ENCODE data around the gene PARS2. TPM values are rescaled to one million over a fixed set of nuclear protein-coding genes. Genes with fewer than 3 reads are reported as not detected.

The PARS2 gene
- total and polyA plus RNA-seq, 4 donors, result 2.1 to 4.1 (median 3.3) TPM

GRCh38 chr1:54728027-54728426 is 36.3 kb downstream of the PARS2 start:
- H3K4me3 ChIP-seq (ENCODE audit: low read depth in 1 of 3, low read length in 3 of 3), result no peak overlapping the region
- H3K27ac ChIP-seq (ENCODE audit: low read depth in 1 of 2, low read length in 2 of 2), result no peak overlapping the region
- no peaks in the 10 kb centered on the region for H3K9me3 ChIP-seq (ENCODE audit: control insufficient read depth in 4 of 4, low read length in 3 of 4)
- H3K27me3 ChIP-seq (ENCODE audit: control insufficient read depth in 4 of 4, insufficient read depth in 4 of 4, low read length in 3 of 4), result no peaks in the 10 kb centered on the region
- H3K36me3 ChIP-seq (ENCODE audit: control insufficient read depth in 4 of 4, insufficient read depth in 3 of 4, low read depth in 1 of 4, low read length in 3 of 4), result peaks cover 11 to 66% (median 41%) of the 10 kb centered on the region in 4 donors
- DNase-seq (ENCODE audit: low spot score), result no peak
- 81% methylated on average over 3 of the region's 3 CpGs for WGBS
- peaks cover 0 to 1% (median 0%) of the 10 kb centered on the region in 4 donors for H3K4me1 ChIP-seq (ENCODE audit: control insufficient read depth in 4 of 4, insufficient read depth in 4 of 4, low read length in 3 of 4)
- no peak overlapping the region for H3K9ac ChIP-seq (ENCODE audit: low read depth in 1 of 2, low read length in 2 of 2)
- no peak for TF ChIP-seq GABPA (IDR thresholded peaks at IDR 0.05 in 1 of 2, conservative IDR thresholded peaks at IDR 0.05 in 1 of 2)
- TF ChIP-seq YY1 (IDR thresholded peaks at IDR 0.05), result no peak
- TF ChIP-seq EGR1 (IDR thresholded peaks at IDR 0.05; ENCODE audit: low read depth in 2 of 2), result no peak
- TF ChIP-seq FOXA2 (IDR thresholded peaks at IDR 0.05), result no peak
- TF ChIP-seq, protein P1, sequence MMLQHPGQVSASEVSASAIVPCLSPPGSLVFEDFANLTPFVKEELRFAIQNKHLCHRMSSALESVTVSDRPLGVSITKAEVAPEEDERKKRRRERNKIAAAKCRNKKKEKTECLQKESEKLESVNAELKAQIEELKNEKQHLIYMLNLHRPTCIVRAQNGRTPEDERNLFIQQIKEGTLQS (IDR thresholded peaks at IDR 0.05), result no peak
- TF ChIP-seq TAF1 (conservative IDR thresholded peaks at IDR 0.05), result no peak
- no peak for TF ChIP-seq REST (IDR thresholded peaks at IDR 0.05)
- no peak for TF ChIP-seq RXRA (IDR thresholded peaks at IDR 0.05)
- no peak for TF ChIP-seq RAD21 (IDR thresholded peaks at IDR 0.05)
- no peak for TF ChIP-seq NR2F2 (IDR thresholded peaks at IDR 0.05)
- no peak for TF ChIP-seq JUND (IDR thresholded peaks at IDR 0.05)
- no peak for TF ChIP-seq CTCF (IDR thresholded peaks at IDR 0.05; ENCODE audit: low read depth, low read length, missing input control)
- TF ChIP-seq SP1 (IDR thresholded peaks at IDR 0.05), result no peak
- no peak for TF ChIP-seq ZBTB33 (IDR thresholded peaks at IDR 0.05)
- no peak for TF ChIP-seq HNF4G (IDR thresholded peaks at IDR 0.05)
- no peak for TF ChIP-seq HNF4A (conservative IDR thresholded peaks at IDR 0.05)
- TF ChIP-seq, protein P2, sequence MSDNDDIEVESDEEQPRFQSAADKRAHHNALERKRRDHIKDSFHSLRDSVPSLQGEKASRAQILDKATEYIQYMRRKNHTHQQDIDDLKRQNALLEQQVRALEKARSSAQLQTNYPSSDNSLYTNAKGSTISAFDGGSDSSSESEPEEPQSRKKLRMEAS (IDR thresholded peaks at IDR 0.05), result no peak
- TF ChIP-seq FOXA1 (IDR thresholded peaks at IDR 0.05), result no peak

Measured in liver (tissue), 9 donors.